SU-DHL-6 (cell line): Measurements from ENCODE around the gene ZBED2.

ENCODE experiments used
- H2AFZ ChIP-seq: fragments of 200-600 bp; sonication (generic); 2 replicates; pipeline ENCODE4 v1.6.1; 2014; ENCODE audit warnings: low read depth, mild to moderate bottlenecking, moderate library complexity, mixed read lengths, antibody characterized with exemption, low read length; ENCODE audit not compliant: severe bottlenecking
- H3F3A ChIP-seq: fragments of 200-600 bp; shearing (Covaris generic); 2 replicates; pipeline ENCODE4 v1.6.0; 2016; ENCODE audit warnings: antibody characterized with exemption, mild to moderate bottlenecking; ENCODE audit not compliant: insufficient read depth
- H3K27ac ChIP-seq: fragments of 200-600 bp; sonication (generic); 2 replicates; pipeline ENCODE4 v1.5.1; 2016; ENCODE audit warnings: low read depth, mild to moderate bottlenecking, low read length, moderate library complexity, mixed read lengths
- H3K27me3 ChIP-seq: fragments of 200-600 bp; sonication (generic), shearing (Covaris generic); 2 replicates; pipeline ENCODE4 v1.6.0; 2014; ENCODE audit warnings: mild to moderate bottlenecking, low read length
- H3K36me3 ChIP-seq: fragments of 200-600 bp; sonication (generic); 2 replicates; pipeline ENCODE4 v1.6.1; 2014; ENCODE audit warnings: mild to moderate bottlenecking, low read length, mixed read lengths
- H3K4me2 ChIP-seq: fragments of 300-600, 200-600 bp; shearing (Covaris generic), sonication (generic); 2 replicates; pipeline ENCODE4 v1.6.0; 2014; ENCODE audit warnings: low read length, low read depth, mild to moderate bottlenecking; ENCODE audit not compliant: poor library complexity, severe bottlenecking
- H3K4me3 ChIP-seq: fragments of 200-600 bp; sonication (generic); 2 replicates; pipeline ENCODE4 v1.5.1; 2014; ENCODE audit warnings: antibody characterized with exemption, low read length, mild to moderate bottlenecking, mixed read lengths; ENCODE audit not compliant: insufficient read depth, poor library complexity, severe bottlenecking
- H3K79me2 ChIP-seq: fragments of 200-600 bp; sonication (generic); 2 replicates; pipeline ENCODE4 v1.6.1; 2014; ENCODE audit warnings: mild to moderate bottlenecking, low read length, moderate library complexity; ENCODE audit not compliant: insufficient read depth
- H3K9ac ChIP-seq: fragments of 200-600 bp; sonication (generic); 2 replicates; pipeline ENCODE4 v1.7.0; 2014; ENCODE audit warnings: mild to moderate bottlenecking, low read length
- H3K9me2 ChIP-seq: fragments of 200-600 bp; sonication (generic); replicated peaks from 2 replicates; pipeline ENCODE4 v1.6.1; 2014; ENCODE audit warnings: low read length; ENCODE audit not compliant: insufficient read depth
- H3K9me3 ChIP-seq: fragments of 200-600 bp; sonication (generic); 2 replicates; pipeline ENCODE4 v1.6.1; 2014; ENCODE audit warnings: low read length, mixed read lengths; ENCODE audit not compliant: insufficient read depth
- H4K20me1 ChIP-seq: fragments of 200-600 bp; sonication (generic); 2 replicates; pipeline ENCODE4 v1.6.1; 2014; ENCODE audit warnings: low read depth, mild to moderate bottlenecking, antibody characterized with exemption, low read length, moderate library complexity, mixed read lengths
- CTCF ChIP-seq: fragments of 200-600 bp; sonication (generic); IDR thresholded peaks from one replicate; pipeline ENCODE4 v1.5.1; 2017; ENCODE audit warnings: antibody characterized with exemption, mild to moderate bottlenecking, low read length, moderate library complexity; ENCODE audit not compliant: insufficient read depth, poor library complexity, severe bottlenecking
- EZH2phosphoT487 ChIP-seq: fragments of 200-600 bp; sonication (generic), shearing (Covaris generic); conservative IDR thresholded peaks from 2 replicates; pipeline ENCODE4 v1.6.1; 2018; ENCODE audit warnings: mild to moderate bottlenecking, antibody characterized with exemption, low read length, moderate library complexity, mixed read lengths

ZBED2 gene

GRCh38 chr3:111594205-111594604, 941 bp downstream of the ZBED2 start:
- Histone ChIP-seq H3K4me2 (no peak overlapping the region), H3K4me3 (no peak overlapping the region), H3F3A (no peaks in the 10 kb centered on the region), H3K9ac (no peak overlapping the region), H2AFZ (no peak overlapping the region), H3K9me2 (no peaks in the 10 kb centered on the region), H3K36me3 (no peaks in the 10 kb centered on the region), H3K27ac (no peak overlapping the region), H4K20me1 (no peaks in the 10 kb centered on the region), H3K9me3 (no peaks in the 10 kb centered on the region), H3K27me3 (no peaks in the 10 kb centered on the region), H3K79me2 (no peaks in the 10 kb centered on the region)
- TF ChIP-seq EZH2phosphoT487 (no peak), CTCF (no peak)

- H3K4me2 ChIP-seq, result no peak overlapping the region
- H3K9me2 ChIP-seq, result no peaks in the 10 kb centered on the region
- H3K27ac ChIP-seq, result no peak overlapping the region
- no peaks in the 10 kb centered on the region for H3K9me3 ChIP-seq
- H3F3A ChIP-seq, result no peaks in the 10 kb centered on the region
- TF ChIP-seq EZH2phosphoT487, result no peak
- TF ChIP-seq CTCF, result no peak
- no peaks in the 10 kb centered on the region for H3K36me3 ChIP-seq
- H3K9ac ChIP-seq, result no peak overlapping the region
- H4K20me1 ChIP-seq, result no peaks in the 10 kb centered on the region
- no peaks in the 10 kb centered on the region for H3K27me3 ChIP-seq
- no peaks in the 10 kb centered on the region for H3K79me2 ChIP-seq
- H2AFZ ChIP-seq, result no peak overlapping the region
- H3K4me3 ChIP-seq, result no peak overlapping the region
Observed at GRCh38 chr3:111593666-111594065, 1.5 kb downstream of the ZBED2 start.

GRCh38 chr3:111592936-111593335, 2.2 kb downstream of the ZBED2 start:
- no peak overlapping the region for H3K4me2 ChIP-seq
- H3K27ac ChIP-seq, result no peak overlapping the region
- H4K20me1 ChIP-seq, result no peaks in the 10 kb centered on the region
- H3F3A ChIP-seq, result no peaks in the 10 kb centered on the region
- no peak overlapping the region for H3K9ac ChIP-seq
- H3K27me3 ChIP-seq, result no peaks in the 10 kb centered on the region
- TF ChIP-seq EZH2phosphoT487 (no peak), CTCF (no peak)
- H3K4me3 ChIP-seq, result no peak overlapping the region
- H3K9me3 ChIP-seq, result no peaks in the 10 kb centered on the region
- H2AFZ ChIP-seq, result no peak overlapping the region
- no peaks in the 10 kb centered on the region for H3K9me2 ChIP-seq
- no peaks in the 10 kb centered on the region for H3K79me2 ChIP-seq
- no peaks in the 10 kb centered on the region for H3K36me3 ChIP-seq

- Histone ChIP-seq H3K36me3 (no peaks in the 10 kb centered on the region), H3K4me2 (no peak overlapping the region), H2AFZ (no peak overlapping the region)
Observed at GRCh38 chr3:111592143-111592542, 3.0 kb downstream of the ZBED2 start.

More at GRCh38 chr3:111592143-111592542, 3.0 kb downstream of the ZBED2 start:
- no peaks in the 10 kb centered on the region for H4K20me1 ChIP-seq
- no peaks in the 10 kb centered on the region for H3K27me3 ChIP-seq
- H3K4me3 ChIP-seq, result no peak overlapping the region
- no peaks in the 10 kb centered on the region for H3F3A ChIP-seq
- H3K9me3 ChIP-seq, result no peaks in the 10 kb centered on the region
- H3K9me2 ChIP-seq, result no peaks in the 10 kb centered on the region
- TF ChIP-seq CTCF (no peak), EZH2phosphoT487 (no peak)
- no peak overlapping the region for H3K27ac ChIP-seq
- H3K79me2 ChIP-seq, result no peaks in the 10 kb centered on the region
- no peak overlapping the region for H3K9ac ChIP-seq
